Kidney capillary endothelial cell (primary cell): Measurements from ENCODE around the gene ATP1A3.

Source experiments
- DNase-seq: peaks from one replicate; pipeline ENCODE4 v3.0.0-alpha.2; 2018; ENCODE audit warnings: low spot score

The ATP1A3 gene

GRCh38 chr19:41984961-41985360, 9.1 kb downstream of the ATP1A3 start:
- no peak for DNase-seq

GRCh38 chr19:41981724-41982123, 12.3 kb downstream of the ATP1A3 start:
- DNase-seq: no peak

- no peak for DNase-seq
Observed at GRCh38 chr19:41978470-41978869, 15.6 kb downstream of the ATP1A3 start.

DNA sequence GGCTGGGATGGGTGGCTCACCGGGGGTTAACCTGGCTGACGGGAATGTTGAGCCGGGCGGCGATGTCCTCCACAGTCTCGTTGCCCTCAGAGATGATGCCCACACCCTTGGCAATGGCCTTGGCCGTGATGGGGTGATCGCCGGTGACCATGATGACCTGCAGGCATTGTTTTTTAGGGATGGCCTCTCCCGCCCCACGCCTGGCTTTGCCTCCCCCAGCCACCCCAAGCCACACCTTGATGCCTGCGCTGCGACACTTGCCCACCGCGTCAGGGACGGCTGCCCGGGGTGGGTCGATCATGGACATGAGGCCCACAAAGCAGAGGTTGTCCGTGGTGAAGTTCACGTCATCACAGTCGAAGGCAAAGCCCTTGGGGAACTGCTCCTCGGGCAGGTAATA, 16.1 kb downstream of the ATP1A3 start:
- DNase-seq: no peak

DNA sequence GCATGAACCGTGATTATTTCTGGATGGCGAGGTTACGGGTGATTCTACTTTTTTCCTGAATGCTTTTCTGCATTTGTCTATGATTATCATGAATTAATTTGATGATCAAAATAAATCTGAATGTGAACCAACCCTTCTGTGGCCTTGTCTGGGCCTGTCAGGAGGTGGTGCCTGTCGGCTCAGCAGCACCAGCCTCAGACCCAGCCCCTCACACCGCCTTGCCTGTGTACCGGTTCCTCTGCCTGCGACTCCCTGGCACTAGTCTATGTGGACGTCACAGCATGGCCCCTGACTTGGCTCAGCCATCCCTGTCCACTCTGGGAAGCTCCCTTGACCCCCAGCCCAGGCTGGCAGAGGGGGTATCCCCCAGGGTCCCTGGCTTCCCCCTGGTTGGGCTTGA, 19.4 kb downstream of the ATP1A3 start:
- DNase-seq: no peak

DNA sequence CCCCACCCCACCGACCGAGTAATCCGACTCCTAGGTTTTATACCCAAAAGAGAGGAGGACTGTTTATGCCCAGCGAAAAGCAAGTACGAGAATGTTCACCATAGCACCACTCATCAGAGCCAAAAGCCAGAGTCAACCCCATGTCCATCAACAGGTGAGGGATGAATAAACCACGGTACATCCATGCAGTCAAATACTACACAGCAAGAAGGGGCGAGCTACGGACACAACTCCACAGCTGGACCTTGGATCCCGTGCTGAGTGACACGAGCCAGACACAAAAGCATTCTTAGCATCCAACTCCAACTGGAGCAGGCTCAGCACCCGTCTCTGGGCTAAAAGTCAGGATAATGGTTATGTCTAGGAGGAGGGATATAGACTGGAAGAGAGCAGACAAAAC, 22.7 kb downstream of the ATP1A3 start:
- no peak for DNase-seq

GRCh38 chr19:41969772-41970458, 24.1 kb downstream of the ATP1A3 start:
- no peak for DNase-seq

GRCh38 chr19:41968751-41969595, 25.1 kb downstream of the ATP1A3 start:
- no peak for DNase-seq

GRCh38 chr19:41967054-41967783, 26.8 kb downstream of the ATP1A3 start:
- no peak for DNase-seq

- no peak for DNase-seq
Observed at GRCh38 chr19:41965106-41965505, 28.9 kb downstream of the ATP1A3 start.

- DNase-seq: no peak
Observed at GRCh38 chr19:41960973-41961372, 33.1 kb downstream of the ATP1A3 start.

DNA sequence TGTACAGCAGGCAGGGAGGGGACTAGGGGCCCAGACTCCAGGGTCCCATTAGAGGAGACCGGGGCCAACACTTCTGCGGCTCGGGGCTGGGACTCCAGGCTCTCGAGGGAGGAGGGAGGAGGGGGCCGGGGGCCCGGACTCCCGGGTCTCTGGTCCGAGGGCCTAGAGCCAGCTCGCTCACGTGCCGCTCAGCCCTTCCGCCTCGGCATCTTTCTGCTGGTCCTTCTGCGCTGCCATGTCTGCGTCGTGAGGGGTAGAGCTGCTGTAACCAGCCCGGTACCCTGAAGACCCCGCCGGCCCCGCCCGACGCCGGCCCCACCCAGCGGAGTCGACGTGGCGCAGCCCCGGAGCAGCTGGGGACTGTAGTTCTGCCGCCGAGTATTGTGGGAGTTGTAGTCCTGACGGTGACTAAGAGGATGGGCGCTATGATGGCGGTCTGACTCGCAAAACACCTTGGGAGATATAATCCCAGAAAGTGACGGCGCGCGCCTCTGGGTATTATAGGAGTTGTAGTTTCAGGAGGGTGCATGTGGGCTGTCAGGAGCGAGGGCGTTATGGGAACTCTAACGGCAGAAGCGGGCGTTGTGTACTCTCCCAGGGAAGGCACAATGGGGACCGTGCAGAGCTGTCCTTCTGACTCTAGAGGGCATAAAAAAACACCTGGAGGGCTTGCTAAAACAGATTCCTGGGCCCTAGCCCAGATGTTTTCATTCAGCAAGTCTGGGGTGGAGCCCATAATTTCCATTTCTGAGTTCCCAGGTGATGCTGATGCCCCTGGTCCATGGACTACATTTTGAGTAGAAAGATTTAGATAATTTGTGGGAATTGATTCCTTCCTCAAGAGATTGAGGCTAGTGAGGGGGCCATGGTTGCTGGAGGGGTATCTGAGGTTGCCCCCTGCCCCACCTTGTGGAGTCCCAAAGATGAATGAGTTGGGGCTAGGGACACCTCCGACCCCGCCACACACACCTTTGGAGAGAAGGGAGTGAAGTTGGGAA, 34.7 kb downstream of the ATP1A3 start, which contains the start of gene RABAC1:
Gene RABAC1, minus strand, starts transcription at position 266 of the 998 bp plus-strand sequence. Its CDS starts 29 bp downstream, at position 237.
- DNase-seq: peak; percentile 86

GRCh38 chr19:41958367-41959055, 35.5 kb downstream of the ATP1A3 start:
- peak; percentile 47 for DNase-seq

DNA sequence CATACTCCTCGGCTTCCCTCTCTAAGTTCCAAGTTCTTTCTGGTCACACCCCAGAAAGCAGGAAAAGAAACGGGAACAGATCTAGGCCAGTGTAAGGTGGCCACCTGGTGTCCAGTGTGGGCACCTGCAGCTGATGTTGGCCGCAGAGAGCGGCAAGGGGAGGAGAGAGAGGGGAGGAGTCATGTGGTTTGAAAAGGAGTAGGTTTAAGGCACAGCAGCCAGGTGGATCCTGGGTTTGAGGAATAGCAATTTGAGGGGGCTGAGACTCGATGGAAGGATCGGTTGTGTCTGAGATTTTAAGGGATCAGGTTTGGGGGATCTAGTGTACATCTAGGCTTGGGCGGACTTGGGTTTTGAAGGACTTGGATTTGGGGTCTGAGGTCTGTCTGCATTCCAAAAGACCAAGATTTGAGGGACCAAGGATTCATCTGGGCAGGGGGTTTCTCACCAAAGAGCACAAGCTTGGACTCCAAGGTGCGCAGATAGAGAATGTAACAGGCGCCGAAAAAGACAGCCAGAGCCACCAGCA, 36.1 kb downstream of the ATP1A3 start:
- peak; percentile 83 for DNase-seq

DNA sequence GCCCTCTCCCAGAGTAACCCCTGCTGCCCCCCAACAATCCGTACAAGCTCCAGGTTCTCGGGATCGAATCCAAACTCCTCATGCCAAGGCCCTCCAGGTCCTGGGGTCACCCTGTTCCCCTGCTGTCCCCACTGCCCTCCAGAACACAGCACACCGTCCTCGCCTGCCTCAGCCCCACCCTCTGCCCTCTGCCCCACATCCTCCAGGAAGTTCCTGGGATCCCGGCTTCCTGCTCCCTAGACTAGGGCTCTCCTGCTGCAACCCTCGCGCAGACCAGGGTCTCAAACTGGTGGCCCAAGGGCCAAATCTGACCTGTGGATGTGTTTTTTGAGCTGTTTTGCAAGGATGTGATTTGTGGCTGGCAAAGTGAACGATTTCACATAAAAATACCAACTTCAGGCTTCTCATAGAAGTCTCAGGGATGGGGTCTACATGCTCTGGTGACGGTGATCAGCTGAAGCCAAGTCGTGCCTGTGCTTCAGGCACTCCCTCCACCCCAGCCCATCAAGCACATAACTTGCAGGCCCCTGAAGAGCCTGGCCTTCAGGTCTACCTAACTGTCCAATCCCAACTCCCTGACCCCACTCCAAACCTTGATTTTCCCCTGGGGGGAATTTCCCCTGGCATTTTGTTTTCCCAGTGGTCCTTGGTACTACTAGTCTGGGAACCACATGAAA, 36.7 kb downstream of the ATP1A3 start:
- no peak for DNase-seq

GRCh38 chr19:41956621-41957020, 37.4 kb downstream of the ATP1A3 start:
- DNase-seq: no peak

DNA sequence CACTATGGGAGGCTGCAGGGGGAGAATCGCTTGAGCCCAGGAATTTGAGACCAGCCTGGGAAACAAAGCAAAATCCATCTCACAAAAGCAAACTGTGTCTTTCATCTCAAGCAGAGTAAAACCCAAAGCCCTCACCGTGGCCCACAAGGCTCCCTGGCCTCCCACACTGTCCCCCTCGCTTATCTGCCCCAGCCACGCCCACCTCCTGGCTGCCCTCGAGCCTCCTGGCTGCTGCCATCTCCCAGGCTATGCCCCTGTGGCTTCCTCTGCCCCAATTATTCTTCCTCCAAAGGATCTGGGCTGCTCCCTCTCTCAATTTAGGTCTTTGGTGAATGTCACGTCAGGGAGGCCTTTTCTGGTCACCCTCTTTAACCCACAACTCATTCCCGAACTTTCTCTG, 38.5 kb downstream of the ATP1A3 start:
- no peak for DNase-seq

DNA sequence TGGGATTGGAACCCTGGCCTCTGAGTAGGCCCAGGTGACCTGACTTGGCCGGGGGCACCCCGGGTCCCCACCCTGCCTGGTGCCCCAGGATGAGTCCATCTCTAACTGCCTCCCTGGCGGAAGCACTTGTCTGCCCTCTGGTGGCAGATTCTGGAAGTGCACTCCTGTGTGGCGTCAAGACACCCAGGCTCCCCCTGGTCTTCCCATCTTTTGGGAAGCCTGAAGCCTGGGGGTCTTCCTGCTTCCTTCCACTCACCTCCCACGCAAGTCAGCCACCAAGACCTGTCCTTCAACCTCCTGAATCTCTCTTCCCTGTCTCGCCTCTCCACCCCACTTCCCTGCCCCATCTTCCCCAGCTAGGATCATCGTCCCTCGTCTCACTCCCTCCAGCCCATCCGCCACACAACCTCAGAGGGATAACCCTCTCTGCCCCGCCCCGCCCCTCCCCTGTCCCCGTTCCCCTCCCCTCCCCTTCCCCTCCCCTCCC, 42.3 kb downstream of the ATP1A3 start:
- DNase-seq: peak; percentile 57

- no peak for DNase-seq
Observed at GRCh38 chr19:41947091-41947490, 46.9 kb downstream of the ATP1A3 start.
